HepG2 (cell line): ENCODE results near the gene SMIM24. TPM values are rescaled to one million over a fixed set of nuclear protein-coding genes. Genes with fewer than 3 reads are reported as not detected.

Source experiments
- DR1 ChIP-seq: sonication (generic); formaldehyde crosslinking; IDR thresholded peaks from 2 replicates; pipeline ENCODE4 v1.8.0; 2021; ENCODE audit warnings: mild to moderate bottlenecking, missing genetic modification reagents, inconsistent platforms
- ZNF274 ChIP-seq: sonication (generic); formaldehyde crosslinking; IDR thresholded peaks from 2 replicates; pipeline ENCODE4 v1.5.1; 2020; ENCODE audit warnings: mild to moderate bottlenecking, missing genetic modification reagents
- ZNF292 ChIP-seq: sonication (generic); formaldehyde crosslinking; IDR thresholded peaks from 2 replicates; pipeline ENCODE4 v1.8.1; 2022; ENCODE audit warnings: mild to moderate bottlenecking, low read depth, missing genetic modification reagents, borderline replicate concordance
- ZNF3 ChIP-seq: IDR thresholded peaks from 2 replicates; pipeline ENCODE4 v1.7.0; 2017; ENCODE audit warnings: inconsistent platforms
- ZNF563 ChIP-seq: sonication (generic); formaldehyde crosslinking; IDR thresholded peaks from 2 replicates; pipeline ENCODE4 v1.8.0; 2022; ENCODE audit warnings: mild to moderate bottlenecking, moderate library complexity, missing genetic modification reagents
- ZNF746 ChIP-seq: sonication (generic); formaldehyde crosslinking; IDR thresholded peaks from 2 replicates; pipeline ENCODE4 v1.8.0; 2022; ENCODE audit warnings: mild to moderate bottlenecking, missing genetic modification reagents
- polyA plus RNA-seq, 8 experiments: library from polyadenylated mRNA; depleted of rRNA in 3 of 8; stranded (reverse) in 7 of 8; unstranded in 1 of 8; fragments of >200 nt; fragmentation: Illumina TruSeq in 4 of 8; extraction: Trizol in 4 of 8; gene quantifications; 2 replicates each; pipeline versions ENCODE4 v1.2.1 to v1.2.3, GENCODE V29; 2011 to 2016; ENCODE audit warnings: low read depth in 4 of 8, missing spikeins in 1 of 8, mixed read lengths in 1 of 8; ENCODE audit not compliant: insufficient read depth in 1 of 8
- total RNA-seq, 5 experiments: library from RNA; depleted of rRNA; stranded (reverse); fragments of >200 nt; fragmentation: Illumina TruSeq; extraction: Trizol; gene quantifications; 2 replicates each; pipeline ENCODE4 v1.2.3, GENCODE V29; 2016; ENCODE audit warnings: low read depth in 1 of 5
- TF ChIP-seq, protein P1 (sequence below): sonication (generic); formaldehyde crosslinking; IDR thresholded peaks from 2 replicates; pipeline ENCODE4 v1.5.0; 2020; ENCODE audit warnings: mild to moderate bottlenecking, missing genetic modification reagents
- TF ChIP-seq, protein P2 (sequence below): IDR thresholded peaks from 2 replicates; pipeline ENCODE4 v1.6.1; 2016; ENCODE audit warnings: low read depth, missing genetic modification reagents, missing compliant biosample characterization
- TF ChIP-seq, protein P3 (sequence below): sonication (generic); formaldehyde crosslinking; IDR thresholded peaks from 2 replicates; pipeline ENCODE4 v1.4.0; 2020; ENCODE audit warnings: missing genetic modification reagents
- TF ChIP-seq, protein P4 (sequence below): sonication (generic); formaldehyde crosslinking; IDR thresholded peaks from 2 replicates; pipeline ENCODE4 v1.4.0; 2020; ENCODE audit warnings: missing genetic modification reagents, borderline replicate concordance

The SMIM24 gene
- total and polyA plus RNA-seq, 2 of the 13 experiments (the other 11 are each of a cell fraction or from before 2014, with no cell fraction given) = 11.2 to 70.6 TPM

DNA sequence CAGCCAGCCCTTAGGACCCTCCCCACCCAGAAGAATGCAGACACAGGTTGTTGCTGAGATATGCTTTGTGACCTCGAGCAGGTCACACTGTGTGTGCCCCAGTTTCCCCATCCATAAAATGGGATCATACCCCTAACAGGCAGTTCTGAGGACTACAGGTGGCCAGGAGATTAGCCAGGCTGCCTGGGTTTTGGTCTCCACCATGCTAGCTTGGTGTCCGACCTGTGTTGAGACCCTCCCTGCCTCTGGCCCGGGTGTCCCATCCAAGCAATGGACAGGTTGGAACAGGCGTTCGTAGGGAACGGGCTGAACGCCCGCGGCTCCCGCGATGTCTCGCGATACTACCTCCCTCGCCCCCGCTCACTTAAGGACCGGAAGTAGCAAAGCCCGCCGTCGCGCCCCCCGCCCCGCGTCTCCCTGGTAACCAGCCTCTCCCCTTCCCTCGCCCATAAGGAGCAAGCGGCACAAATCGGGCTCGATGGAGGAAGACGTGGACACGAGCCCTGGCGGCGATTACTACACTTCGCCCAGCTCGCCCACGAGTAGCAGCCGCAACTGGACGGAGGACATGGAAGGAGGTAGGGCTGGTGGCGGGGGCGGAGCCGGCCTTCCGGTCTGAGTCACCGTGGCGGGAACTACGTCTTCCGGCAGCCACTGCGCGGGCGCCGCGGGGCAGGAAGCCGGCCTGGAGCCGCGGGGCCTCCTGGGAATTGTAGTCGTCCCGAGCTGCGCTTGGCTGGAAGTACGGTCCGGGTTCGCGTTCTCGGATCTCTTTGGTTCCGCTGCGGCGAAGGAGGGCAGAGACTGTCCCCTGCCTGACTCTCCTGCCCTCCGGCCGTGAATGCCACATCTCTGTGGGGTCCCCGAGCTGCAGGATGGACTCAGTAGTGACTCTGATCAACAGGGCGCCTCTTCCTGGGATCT, 45.4 kb downstream of the SMIM24 start (continued):
- TF ChIP-seq, protein P1, sequence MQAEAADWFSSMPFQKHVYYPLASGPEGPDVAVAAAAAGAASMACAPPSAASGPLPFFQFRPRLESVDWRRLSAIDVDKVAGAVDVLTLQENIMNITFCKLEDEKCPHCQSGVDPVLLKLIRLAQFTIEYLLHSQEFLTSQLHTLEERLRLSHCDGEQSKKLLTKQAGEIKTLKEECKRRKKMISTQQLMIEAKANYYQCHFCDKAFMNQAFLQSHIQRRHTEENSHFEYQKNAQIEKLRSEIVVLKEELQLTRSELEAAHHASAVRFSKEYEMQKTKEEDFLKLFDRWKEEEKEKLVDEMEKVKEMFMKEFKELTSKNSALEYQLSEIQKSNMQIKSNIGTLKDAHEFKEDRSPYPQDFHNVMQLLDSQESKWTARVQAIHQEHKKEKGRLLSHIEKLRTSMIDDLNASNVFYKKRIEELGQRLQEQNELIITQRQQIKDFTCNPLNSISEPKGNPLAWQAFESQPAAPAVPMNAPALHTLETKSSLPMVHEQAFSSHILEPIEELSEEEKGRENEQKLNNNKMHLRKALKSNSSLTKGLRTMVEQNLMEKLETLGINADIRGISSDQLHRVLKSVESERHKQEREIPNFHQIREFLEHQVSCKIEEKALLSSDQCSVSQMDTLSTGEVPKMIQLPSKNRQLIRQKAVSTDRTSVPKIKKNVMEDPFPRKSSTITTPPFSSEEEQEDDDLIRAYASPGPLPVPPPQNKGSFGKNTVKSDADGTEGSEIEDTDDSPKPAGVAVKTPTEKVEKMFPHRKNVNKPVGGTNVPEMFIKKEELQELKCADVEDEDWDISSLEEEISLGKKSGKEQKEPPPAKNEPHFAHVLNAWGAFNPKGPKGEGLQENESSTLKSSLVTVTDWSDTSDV (CRISPR knock-in tag) = no peak
- TF ChIP-seq DR1 (CRISPR knock-in tag) (peak; percentile 62; the same call in 1 of the 2 replicates), ZNF746 (peak; percentile 50; the same call in 1 of the 2 replicates), ZNF3 (no peak), ZNF292 (CRISPR knock-in tag) (no peak), ZNF563 (no peak), ZNF274 (no peak)
- TF ChIP-seq, protein P2, sequence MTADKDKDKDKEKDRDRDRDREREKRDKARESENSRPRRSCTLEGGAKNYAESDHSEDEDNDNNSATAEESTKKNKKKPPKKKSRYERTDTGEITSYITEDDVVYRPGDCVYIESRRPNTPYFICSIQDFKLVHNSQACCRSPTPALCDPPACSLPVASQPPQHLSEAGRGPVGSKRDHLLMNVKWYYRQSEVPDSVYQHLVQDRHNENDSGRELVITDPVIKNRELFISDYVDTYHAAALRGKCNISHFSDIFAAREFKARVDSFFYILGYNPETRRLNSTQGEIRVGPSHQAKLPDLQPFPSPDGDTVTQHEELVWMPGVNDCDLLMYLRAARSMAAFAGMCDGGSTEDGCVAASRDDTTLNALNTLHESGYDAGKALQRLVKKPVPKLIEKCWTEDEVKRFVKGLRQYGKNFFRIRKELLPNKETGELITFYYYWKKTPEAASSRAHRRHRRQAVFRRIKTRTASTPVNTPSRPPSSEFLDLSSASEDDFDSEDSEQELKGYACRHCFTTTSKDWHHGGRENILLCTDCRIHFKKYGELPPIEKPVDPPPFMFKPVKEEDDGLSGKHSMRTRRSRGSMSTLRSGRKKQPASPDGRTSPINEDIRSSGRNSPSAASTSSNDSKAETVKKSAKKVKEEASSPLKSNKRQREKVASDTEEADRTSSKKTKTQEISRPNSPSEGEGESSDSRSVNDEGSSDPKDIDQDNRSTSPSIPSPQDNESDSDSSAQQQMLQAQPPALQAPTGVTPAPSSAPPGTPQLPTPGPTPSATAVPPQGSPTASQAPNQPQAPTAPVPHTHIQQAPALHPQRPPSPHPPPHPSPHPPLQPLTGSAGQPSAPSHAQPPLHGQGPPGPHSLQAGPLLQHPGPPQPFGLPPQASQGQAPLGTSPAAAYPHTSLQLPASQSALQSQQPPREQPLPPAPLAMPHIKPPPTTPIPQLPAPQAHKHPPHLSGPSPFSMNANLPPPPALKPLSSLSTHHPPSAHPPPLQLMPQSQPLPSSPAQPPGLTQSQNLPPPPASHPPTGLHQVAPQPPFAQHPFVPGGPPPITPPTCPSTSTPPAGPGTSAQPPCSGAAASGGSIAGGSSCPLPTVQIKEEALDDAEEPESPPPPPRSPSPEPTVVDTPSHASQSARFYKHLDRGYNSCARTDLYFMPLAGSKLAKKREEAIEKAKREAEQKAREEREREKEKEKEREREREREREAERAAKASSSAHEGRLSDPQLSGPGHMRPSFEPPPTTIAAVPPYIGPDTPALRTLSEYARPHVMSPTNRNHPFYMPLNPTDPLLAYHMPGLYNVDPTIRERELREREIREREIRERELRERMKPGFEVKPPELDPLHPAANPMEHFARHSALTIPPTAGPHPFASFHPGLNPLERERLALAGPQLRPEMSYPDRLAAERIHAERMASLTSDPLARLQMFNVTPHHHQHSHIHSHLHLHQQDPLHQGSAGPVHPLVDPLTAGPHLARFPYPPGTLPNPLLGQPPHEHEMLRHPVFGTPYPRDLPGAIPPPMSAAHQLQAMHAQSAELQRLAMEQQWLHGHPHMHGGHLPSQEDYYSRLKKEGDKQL (CRISPR knock-in tag) = no peak
- TF ChIP-seq, protein P3, sequence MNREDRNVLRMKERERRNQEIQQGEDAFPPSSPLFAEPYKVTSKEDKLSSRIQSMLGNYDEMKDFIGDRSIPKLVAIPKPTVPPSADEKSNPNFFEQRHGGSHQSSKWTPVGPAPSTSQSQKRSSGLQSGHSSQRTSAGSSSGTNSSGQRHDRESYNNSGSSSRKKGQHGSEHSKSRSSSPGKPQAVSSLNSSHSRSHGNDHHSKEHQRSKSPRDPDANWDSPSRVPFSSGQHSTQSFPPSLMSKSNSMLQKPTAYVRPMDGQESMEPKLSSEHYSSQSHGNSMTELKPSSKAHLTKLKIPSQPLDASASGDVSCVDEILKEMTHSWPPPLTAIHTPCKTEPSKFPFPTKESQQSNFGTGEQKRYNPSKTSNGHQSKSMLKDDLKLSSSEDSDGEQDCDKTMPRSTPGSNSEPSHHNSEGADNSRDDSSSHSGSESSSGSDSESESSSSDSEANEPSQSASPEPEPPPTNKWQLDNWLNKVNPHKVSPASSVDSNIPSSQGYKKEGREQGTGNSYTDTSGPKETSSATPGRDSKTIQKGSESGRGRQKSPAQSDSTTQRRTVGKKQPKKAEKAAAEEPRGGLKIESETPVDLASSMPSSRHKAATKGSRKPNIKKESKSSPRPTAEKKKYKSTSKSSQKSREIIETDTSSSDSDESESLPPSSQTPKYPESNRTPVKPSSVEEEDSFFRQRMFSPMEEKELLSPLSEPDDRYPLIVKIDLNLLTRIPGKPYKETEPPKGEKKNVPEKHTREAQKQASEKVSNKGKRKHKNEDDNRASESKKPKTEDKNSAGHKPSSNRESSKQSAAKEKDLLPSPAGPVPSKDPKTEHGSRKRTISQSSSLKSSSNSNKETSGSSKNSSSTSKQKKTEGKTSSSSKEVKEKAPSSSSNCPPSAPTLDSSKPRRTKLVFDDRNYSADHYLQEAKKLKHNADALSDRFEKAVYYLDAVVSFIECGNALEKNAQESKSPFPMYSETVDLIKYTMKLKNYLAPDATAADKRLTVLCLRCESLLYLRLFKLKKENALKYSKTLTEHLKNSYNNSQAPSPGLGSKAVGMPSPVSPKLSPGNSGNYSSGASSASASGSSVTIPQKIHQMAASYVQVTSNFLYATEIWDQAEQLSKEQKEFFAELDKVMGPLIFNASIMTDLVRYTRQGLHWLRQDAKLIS (CRISPR knock-in tag) = no peak
- TF ChIP-seq, protein P4, sequence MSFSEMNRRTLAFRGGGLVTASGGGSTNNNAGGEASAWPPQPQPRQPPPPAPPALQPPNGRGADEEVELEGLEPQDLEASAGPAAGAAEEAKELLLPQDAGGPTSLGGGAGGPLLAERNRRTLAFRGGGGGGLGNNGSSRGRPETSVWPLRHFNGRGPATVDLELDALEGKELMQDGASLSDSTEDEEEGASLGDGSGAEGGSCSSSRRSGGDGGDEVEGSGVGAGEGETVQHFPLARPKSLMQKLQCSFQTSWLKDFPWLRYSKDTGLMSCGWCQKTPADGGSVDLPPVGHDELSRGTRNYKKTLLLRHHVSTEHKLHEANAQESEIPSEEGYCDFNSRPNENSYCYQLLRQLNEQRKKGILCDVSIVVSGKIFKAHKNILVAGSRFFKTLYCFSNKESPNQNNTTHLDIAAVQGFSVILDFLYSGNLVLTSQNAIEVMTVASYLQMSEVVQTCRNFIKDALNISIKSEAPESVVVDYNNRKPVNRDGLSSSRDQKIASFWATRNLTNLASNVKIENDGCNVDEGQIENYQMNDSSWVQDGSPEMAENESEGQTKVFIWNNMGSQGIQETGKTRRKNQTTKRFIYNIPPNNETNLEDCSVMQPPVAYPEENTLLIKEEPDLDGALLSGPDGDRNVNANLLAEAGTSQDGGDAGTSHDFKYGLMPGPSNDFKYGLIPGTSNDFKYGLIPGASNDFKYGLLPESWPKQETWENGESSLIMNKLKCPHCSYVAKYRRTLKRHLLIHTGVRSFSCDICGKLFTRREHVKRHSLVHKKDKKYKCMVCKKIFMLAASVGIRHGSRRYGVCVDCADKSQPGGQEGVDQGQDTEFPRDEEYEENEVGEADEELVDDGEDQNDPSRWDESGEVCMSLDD = no peak
